ENCODE results near the gene RRP15.
A peak's percentile ranks its signal among the peaks of the same experiment; 100 is the strongest.

RRP15 gene

GRCh38 chr1:218342091-218342490 lies 57.0 kb downstream of the RRP15 start:
- no peak for DNase-seq

GRCh38 chr1:218344814-218345672 lies 60.0 kb downstream of the RRP15 start, which contains the start of gene TGFB2:
Gene TGFB2 (plus strand): TSS chr1:218345336. CDS start chr1:218346702, 1,366 bp downstream.
- peak; percentile 63 for DNase-seq

GRCh38 chr1:218345673-218346390 lies 60.7 kb downstream of the RRP15 start:
- DNase-seq = peak; percentile 66

GRCh38 chr1:218346391-218347204 lies 61.5 kb downstream of the RRP15 start:
- no peak for DNase-seq

- DNase-seq = no peak
These were observed 62.2 kb downstream of the RRP15 start for GRCh38 chr1:218347336-218347722.

GRCh38 chr1:218347723-218348627 lies 62.9 kb downstream of the RRP15 start:
- DNase-seq = no peak

- no peak for DNase-seq
These were observed 63.6 kb downstream of the RRP15 start for GRCh38 chr1:218348628-218349071.

- DNase-seq = no peak
These were observed 64.4 kb downstream of the RRP15 start for GRCh38 chr1:218349348-218350034.

GRCh38 chr1:218350035-218350525 lies 65.0 kb downstream of the RRP15 start:
- DNase-seq = no peak

- DNase-seq = no peak
These were observed 65.7 kb downstream of the RRP15 start for GRCh38 chr1:218350801-218351266.

- peak; percentile 74 for DNase-seq
These were observed 66.4 kb downstream of the RRP15 start for GRCh38 chr1:218351391-218352074.

GRCh38 chr1:218352075-218352438 lies 67.0 kb downstream of the RRP15 start:
- no peak for DNase-seq

- DNase-seq = no peak
These were observed 68.6 kb downstream of the RRP15 start for GRCh38 chr1:218353656-218354055.

GRCh38 chr1:218355278-218355677 lies 70.2 kb downstream of the RRP15 start:
- no peak for DNase-seq

- no peak for DNase-seq
These were observed 72.3 kb downstream of the RRP15 start for GRCh38 chr1:218357211-218357892.

- no peak for DNase-seq
These were observed 72.8 kb downstream of the RRP15 start for GRCh38 chr1:218357893-218358232.

GRCh38 chr1:218361298-218362065 lies 76.4 kb downstream of the RRP15 start:
- DNase-seq = no peak

- DNase-seq = no peak
These were observed 77.5 kb downstream of the RRP15 start for GRCh38 chr1:218362418-218363076.

GRCh38 chr1:218363141-218363540 lies 78.0 kb downstream of the RRP15 start:
- DNase-seq = no peak
